BJ (cell line): ENCODE measurements around the gene COMMD8. TPM values are rescaled to one million over a fixed set of nuclear protein-coding genes. Genes with fewer than 3 reads are reported as not detected.

Experiments
- CTCF ChIA-PET: fragments of 350-600 bp; formaldehyde crosslinking; extraction: SDS; loops from one replicate; lab custom pipeline; 2021; ENCODE audit warnings: antibody characterized with exemption, inconsistent platforms; lab: Yijun Ruan, JAX
- POLR2A ChIA-PET: fragments of 300-600 bp; sonication (Branson Sonifier 250); formaldehyde crosslinking; extraction: SDS; loops from one replicate; lab custom pipeline; 2021; ENCODE audit warnings: antibody characterized with exemption; lab: Charles Lee
- DNase-seq: peaks from one replicate; pipeline ENCODE4 v3.0.0-alpha.2; 2011; ENCODE audit warnings: low read depth
- H3K27me3 ChIP-seq: 2 replicates; pipeline ENCODE4 v1.6.0; 2011; ENCODE audit warnings: low read length; ENCODE audit not compliant: control insufficient read depth, insufficient read depth
- H3K36me3 ChIP-seq: 2 replicates; pipeline ENCODE4 v1.5.1; 2011; ENCODE audit warnings: low read length; ENCODE audit not compliant: control insufficient read depth, insufficient read depth
- H3K4me3 ChIP-seq: 2 replicates; pipeline ENCODE4 v1.5.1; 2011; ENCODE audit warnings: low read depth, mild to moderate bottlenecking, control low read depth, low read length
- polyA plus RNA-seq: library from polyadenylated mRNA; depleted of rRNA; stranded (reverse); fragments of >200 nt; gene quantifications from 2 replicates; pipeline ENCODE4 v1.2.3, GENCODE V29; 2011
- TF ChIP-seq, protein P1 (sequence below): IDR thresholded peaks from 2 replicates; pipeline ENCODE4 v1.5.1; 2011; ENCODE audit warnings: low read depth, mild to moderate bottlenecking, control low read depth, inconsistent platforms, low read length, moderate library complexity; ENCODE audit not compliant: insufficient read depth

The COMMD8 gene
- polyA plus RNA-seq, 1 experiment, result 10.4 TPM

DNA sequence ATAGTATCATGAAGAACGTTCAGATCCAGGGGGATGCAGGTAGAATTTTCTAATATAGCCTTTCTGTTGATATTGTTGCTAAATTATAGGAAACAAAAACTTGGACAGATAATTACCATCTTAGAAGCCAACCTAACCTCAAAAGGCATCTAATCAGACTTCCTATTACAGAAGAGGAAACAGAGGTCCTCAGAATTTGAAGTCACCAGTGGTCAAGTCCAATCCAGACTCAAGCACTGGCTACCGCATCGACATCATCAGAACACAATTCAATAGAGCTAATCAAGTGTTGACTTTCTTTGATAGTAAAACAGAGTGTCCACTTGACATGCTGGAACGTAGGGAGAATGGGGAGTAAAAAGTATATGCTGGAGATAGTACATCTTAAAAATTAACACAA is 11.3 kb upstream of the COMMD8 start:
- TF ChIP-seq, protein P1, sequence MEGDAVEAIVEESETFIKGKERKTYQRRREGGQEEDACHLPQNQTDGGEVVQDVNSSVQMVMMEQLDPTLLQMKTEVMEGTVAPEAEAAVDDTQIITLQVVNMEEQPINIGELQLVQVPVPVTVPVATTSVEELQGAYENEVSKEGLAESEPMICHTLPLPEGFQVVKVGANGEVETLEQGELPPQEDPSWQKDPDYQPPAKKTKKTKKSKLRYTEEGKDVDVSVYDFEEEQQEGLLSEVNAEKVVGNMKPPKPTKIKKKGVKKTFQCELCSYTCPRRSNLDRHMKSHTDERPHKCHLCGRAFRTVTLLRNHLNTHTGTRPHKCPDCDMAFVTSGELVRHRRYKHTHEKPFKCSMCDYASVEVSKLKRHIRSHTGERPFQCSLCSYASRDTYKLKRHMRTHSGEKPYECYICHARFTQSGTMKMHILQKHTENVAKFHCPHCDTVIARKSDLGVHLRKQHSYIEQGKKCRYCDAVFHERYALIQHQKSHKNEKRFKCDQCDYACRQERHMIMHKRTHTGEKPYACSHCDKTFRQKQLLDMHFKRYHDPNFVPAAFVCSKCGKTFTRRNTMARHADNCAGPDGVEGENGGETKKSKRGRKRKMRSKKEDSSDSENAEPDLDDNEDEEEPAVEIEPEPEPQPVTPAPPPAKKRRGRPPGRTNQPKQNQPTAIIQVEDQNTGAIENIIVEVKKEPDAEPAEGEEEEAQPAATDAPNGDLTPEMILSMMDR, result no peak
- no peak for DNase-seq

DNA sequence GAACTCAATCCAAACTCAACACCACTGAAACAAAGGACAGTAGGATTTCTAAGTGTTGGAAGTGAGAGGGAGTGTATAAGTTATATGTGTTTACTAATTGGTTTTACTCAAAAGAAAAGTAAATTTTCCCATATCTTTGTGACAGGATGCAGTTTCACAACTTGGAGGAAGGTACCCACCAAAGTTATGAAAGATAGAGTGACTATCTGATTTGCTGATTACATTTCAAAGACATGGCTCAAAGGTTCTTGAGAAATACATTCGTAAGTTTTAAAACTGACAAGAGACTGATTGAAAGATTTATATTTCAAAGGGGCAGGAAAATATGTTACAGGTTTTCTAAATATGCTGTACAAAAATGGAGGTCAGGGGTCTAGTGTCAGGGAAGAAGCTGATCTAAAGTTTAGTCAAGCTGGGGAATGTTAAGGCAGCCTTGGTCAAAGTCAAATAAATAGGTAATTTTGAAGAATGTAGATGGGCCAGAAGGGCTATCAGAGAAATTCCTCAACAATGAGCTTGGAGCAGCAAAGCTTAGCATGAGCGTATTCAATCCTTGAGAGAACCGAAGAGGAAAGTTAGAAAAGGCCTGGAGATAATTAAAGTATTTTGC is 9.7 kb upstream of the COMMD8 start:
- POLR2A ChIA-PET, result no interaction called here
- TF ChIP-seq, protein P1, result no peak
- CTCF ChIA-PET, result interaction anchor here (2.0 to 3.0 kb wide), 2 partner anchors 8 to 10 kb away, joined by 5 to 10 read pairs; no protein-coding TSS in a partner anchor
- DNase-seq, result no peak
- H3K4me3 ChIP-seq, result no peak overlapping the region
- H3K27me3 ChIP-seq, result no peaks in the 10 kb centered on the region
- H3K36me3 ChIP-seq, result no peaks in the 10 kb centered on the region

More for the DNA sequence above, 11.3 kb upstream of the COMMD8 start:
- ChIA-PET CTCF (no interaction called here), POLR2A (no interaction called here)
- Histone ChIP-seq H3K36me3 (no peaks in the 10 kb centered on the region), H3K4me3 (no peak overlapping the region), H3K27me3 (no peaks in the 10 kb centered on the region)

DNA sequence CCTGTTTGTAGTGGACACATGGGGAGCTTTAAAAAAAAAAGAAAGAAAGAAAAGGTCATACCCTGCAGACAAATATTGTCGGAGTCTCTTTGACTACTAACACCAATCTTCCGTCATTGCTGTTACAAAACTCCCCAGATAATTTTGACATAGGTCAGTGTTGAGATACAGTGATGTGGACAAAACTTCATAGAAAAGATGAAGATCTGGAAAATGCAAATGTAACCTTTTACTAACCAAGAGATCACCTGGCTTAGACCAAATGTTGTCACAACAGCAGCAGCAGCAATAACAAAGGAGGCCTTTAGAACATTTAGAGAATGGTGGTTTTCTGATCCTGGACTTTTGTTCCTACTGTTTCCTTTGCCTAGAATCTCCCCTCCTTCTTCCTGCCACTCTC is 8.1 kb upstream of the COMMD8 start:
- ChIA-PET POLR2A (interaction anchor here (0.6 kb wide), 1 partner anchor 1186 kb away, joined by 3 read pairs; no protein-coding TSS in a partner anchor), CTCF (interaction anchor here (1.2 to 3.0 kb wide), 3 partner anchors 9 to 92 kb away, joined by 3 to 10 read pairs (median 5); no protein-coding TSS in a partner anchor)
- TF ChIP-seq, protein P1, result no peak
- H3K27me3 ChIP-seq, result no peaks in the 10 kb centered on the region
- no peak overlapping the region for H3K4me3 ChIP-seq
- no peaks in the 10 kb centered on the region for H3K36me3 ChIP-seq
- no peak for DNase-seq

DNA sequence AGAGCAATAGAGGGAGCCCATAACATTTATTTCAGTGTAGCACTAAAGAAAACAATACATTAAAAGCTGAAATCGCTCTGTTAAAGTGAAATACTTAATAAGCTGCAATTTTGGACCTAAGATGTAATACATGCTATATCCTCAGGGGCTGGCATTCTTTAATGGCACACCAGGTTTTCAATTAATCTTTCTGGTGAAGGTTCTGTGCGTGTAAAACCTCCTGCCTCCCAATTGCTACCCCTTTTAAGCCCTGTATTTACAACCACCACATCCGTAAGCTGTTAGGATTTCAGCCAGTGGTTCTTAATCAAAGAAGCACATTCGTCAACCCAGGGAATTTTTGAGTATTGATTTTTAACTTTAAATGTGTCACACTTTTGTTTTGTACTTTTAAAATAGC is 7.6 kb upstream of the COMMD8 start:
- no peaks in the 10 kb centered on the region for H3K27me3 ChIP-seq
- H3K4me3 ChIP-seq, result no peak overlapping the region
- H3K36me3 ChIP-seq, result no peaks in the 10 kb centered on the region
- CTCF ChIA-PET, result interaction anchor here (1.2 to 3.0 kb wide), 3 partner anchors 10 to 92 kb away, joined by 3 to 10 read pairs (median 5); no protein-coding TSS in a partner anchor
- TF ChIP-seq, protein P1, result no peak
- DNase-seq, result no peak
- POLR2A ChIA-PET, result interaction anchor here (0.6 kb wide), 1 partner anchor 27 kb away, joined by 3 read pairs; no protein-coding TSS in a partner anchor

DNA sequence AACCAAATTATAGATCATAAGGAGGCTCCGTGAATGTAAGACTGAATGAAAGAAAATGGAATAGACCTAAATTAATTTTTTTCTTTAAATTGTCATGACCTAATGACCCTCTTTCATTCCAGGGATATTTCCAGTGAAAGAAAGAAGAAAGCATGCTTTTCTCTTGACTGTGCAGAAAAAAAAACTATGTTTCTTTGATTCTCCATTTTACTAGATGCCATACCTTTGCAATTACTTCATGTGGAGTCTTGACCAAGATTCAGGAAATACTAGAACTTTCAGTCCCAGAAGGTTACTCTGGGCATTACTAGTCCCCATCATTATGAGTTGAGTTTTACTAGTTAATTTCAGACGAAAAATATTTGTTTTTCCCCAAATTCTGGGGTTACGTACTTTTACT is 6.4 kb upstream of the COMMD8 start:
- no peak for DNase-seq
- TF ChIP-seq, protein P1, result no peak
- POLR2A ChIA-PET, result no interaction called here
- H3K36me3 ChIP-seq, result no peaks in the 10 kb centered on the region
- CTCF ChIA-PET, result no interaction called here
- no peak overlapping the region for H3K4me3 ChIP-seq
- H3K27me3 ChIP-seq, result no peaks in the 10 kb centered on the region
